ENCODE data around the gene PLCB2.
A peak's percentile ranks its signal among the peaks of the same experiment; 100 is the strongest.

Gene PLCB2

DNA sequence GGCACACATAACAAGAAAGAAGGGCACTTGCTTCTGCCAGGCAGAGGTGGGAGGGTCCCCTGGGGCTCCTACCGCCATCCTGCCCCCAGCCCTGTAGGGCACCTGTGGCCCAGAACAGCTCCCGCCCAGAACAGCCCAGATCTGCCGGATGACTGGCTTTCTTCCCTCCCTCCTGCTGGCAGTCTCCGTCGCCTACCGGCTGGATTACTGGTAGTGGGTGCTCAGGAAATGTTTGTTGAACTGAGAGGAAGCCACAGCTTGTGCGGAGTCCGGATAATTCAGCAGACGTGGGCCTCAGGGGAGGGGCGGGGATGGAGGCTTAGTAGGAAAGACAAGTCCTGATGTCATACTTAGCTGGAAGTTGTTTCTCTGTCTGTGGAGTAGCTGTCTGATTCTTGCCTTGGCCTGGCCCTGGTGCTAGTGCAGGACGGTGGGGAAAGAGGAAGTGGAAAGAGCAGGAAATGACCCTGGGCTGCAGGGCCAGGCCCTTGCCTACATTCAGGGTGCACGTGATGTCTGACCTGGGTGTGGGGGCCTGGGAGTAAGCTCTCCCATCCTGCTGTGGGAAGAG is 26.3 kb upstream of the PLCB2 start:
- Histone ChIP-seq H3K27ac (ENCODE audit: insufficient read depth, low read depth, low read length, poor library complexity, severe bottlenecking) (no peak overlapping the region), H3K36me3 (ENCODE audit: control insufficient read depth, insufficient read depth, low read length) (no peaks in the 10 kb centered on the region), H3K4me1 (ENCODE audit: control insufficient read depth, insufficient read depth, low read length) (peaks cover 7% of the 10 kb centered on the region), H3K4me3 (ENCODE audit: insufficient read depth, low read depth, low read length) (no peak overlapping the region), H3K9me3 (ENCODE audit: control insufficient read depth, low read length) (no peaks in the 10 kb centered on the region), H3K27me3 (ENCODE audit: control insufficient read depth, insufficient read depth, low read length, poor library complexity, severe bottlenecking) (no peaks in the 10 kb centered on the region)
- 68 to 70% methylated on average over 12 of the region's 12 CpGs for whole genome bisulfite sequencing, 2 experiments

DNA sequence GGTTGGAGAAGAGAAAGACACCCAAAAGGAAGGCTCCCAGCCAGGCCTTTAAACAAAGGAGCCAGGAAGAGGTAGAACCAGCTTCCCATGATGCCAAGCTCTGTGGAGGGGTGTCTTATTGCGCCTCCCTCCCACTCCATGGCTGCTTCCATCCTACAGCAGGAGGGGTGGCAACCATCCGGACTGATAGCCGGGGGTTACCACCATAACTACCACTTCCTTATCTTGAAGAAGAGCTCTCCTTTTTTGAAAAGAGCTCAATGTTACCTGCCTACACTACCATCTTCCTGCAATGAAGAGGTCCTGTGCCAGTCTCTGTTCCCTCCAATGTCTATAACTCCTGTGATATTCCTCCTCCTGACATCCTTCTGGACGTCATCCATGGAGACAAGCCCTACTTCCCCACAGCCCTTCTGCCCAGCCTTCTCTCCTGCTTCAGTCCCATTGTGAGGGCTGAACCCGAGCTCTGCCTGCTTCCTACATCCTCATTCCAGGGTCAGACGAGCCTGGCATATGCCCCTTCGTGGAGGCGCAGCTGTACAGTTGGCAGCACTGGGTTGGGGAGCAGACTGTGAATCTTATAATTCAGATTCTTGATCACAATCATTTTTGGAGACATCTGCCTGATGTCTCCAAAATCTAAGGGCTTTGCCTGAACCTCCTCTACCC is 24.5 kb upstream of the PLCB2 start:
- Histone ChIP-seq H3K9me3 (ENCODE audit: control insufficient read depth, low read length) (no peaks in the 10 kb centered on the region), H3K4me3 (ENCODE audit: insufficient read depth, low read depth, low read length) (no peak overlapping the region), H3K36me3 (ENCODE audit: control insufficient read depth, insufficient read depth, low read length) (no peaks in the 10 kb centered on the region), H3K27ac (ENCODE audit: insufficient read depth, low read depth, low read length, poor library complexity, severe bottlenecking) (no peak overlapping the region), H3K4me1 (ENCODE audit: control insufficient read depth, insufficient read depth, low read length) (peaks cover 24% of the 10 kb centered on the region), H3K27me3 (ENCODE audit: control insufficient read depth, insufficient read depth, low read length, poor library complexity, severe bottlenecking) (no peaks in the 10 kb centered on the region)
- 80 to 85% methylated on average over 8 of the region's 8 CpGs for WGBS, 2 experiments

DNA sequence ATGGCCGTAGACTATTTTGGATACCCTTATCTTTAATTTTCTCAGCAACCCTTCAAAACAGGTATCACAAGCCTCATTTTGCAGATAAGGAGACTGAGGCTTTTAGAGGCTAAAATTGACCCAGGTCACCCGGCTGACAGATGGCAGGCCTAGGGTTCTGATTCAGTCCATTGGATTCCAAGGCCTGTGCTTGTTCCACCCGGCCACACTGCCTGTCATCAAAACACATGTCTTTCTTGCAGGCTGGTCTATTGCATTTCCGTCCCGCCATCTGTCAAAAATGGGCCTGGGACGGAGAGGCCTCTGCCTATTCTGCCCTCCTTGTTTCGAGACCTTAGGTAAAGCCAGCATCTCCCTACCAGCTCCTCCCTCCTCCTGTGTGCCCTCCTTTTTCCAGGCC is 23.9 kb upstream of the PLCB2 start:
- H3K9me3 ChIP-seq (ENCODE audit: control insufficient read depth, low read length) = no peaks in the 10 kb centered on the region
- H3K27ac ChIP-seq (ENCODE audit: insufficient read depth, low read depth, low read length, poor library complexity, severe bottlenecking) = no peak overlapping the region
- H3K4me3 ChIP-seq (ENCODE audit: insufficient read depth, low read depth, low read length) = no peak overlapping the region
- no peaks in the 10 kb centered on the region for H3K36me3 ChIP-seq (ENCODE audit: control insufficient read depth, insufficient read depth, low read length)
- H3K27me3 ChIP-seq (ENCODE audit: control insufficient read depth, insufficient read depth, low read length, poor library complexity, severe bottlenecking) = no peaks in the 10 kb centered on the region
- WGBS, 2 experiments = 91 to 93% methylated on average over 7 of the region's 7 CpGs
- peaks cover 30% of the 10 kb centered on the region for H3K4me1 ChIP-seq (ENCODE audit: control insufficient read depth, insufficient read depth, low read length)

DNA sequence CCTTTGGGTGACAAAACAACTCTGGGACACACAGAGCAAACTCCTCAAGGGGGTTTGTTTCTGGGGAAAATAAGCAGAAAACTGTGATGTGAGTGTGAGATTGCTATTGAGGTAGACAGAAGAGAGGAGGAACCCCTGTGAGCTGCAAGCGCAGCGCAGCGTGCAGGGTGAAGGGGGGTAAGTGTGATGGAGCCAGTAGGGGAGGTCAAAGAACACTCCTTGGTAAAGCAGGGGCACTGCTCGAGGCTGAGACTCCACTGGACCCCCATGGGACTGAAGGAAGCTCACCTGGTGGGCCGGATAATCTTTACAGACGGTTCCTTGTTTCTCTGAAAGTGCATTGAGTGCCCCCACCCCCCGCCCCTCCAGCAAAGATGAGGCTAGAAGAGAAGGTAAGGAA is 23.3 kb upstream of the PLCB2 start:
- WGBS, 2 experiments = 88 to 92% methylated on average over 6 to 7 of the region's 7 CpGs
- Histone ChIP-seq H3K9me3 (ENCODE audit: control insufficient read depth, low read length) (no peaks in the 10 kb centered on the region), H3K27ac (ENCODE audit: insufficient read depth, low read depth, low read length, poor library complexity, severe bottlenecking) (no peak overlapping the region), H3K4me3 (ENCODE audit: insufficient read depth, low read depth, low read length) (no peak overlapping the region), H3K27me3 (ENCODE audit: control insufficient read depth, insufficient read depth, low read length, poor library complexity, severe bottlenecking) (no peaks in the 10 kb centered on the region), H3K36me3 (ENCODE audit: control insufficient read depth, insufficient read depth, low read length) (no peaks in the 10 kb centered on the region), H3K4me1 (ENCODE audit: control insufficient read depth, insufficient read depth, low read length) (peaks cover 35% of the 10 kb centered on the region)

DNA sequence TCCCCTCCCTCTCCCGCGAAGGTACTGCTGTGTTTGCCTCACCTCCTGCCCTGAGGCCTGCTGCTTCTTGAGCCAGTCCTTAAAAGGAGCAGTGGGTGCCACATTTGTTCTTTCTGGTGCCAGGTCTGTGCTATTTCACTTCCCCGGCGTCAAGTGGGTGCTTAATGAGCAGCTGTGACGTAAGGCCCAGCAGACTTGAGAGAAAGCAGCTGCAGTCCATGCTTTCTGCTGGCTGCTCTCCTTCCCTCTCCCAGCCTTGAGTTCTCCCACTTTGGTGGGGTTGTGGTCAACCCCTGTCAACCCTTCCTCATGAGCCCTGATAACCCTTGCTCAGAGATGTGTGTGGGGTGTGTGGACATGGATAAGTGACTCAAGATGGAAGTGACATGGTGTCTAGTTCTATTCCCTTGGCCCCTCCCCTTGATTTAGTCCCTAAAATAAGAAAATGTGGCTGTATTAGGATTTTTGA is 22.7 kb upstream of the PLCB2 start:
- Histone ChIP-seq H3K9me3 (ENCODE audit: control insufficient read depth, low read length) (no peaks in the 10 kb centered on the region), H3K27me3 (ENCODE audit: control insufficient read depth, insufficient read depth, low read length, poor library complexity, severe bottlenecking) (peaks cover 5% of the 10 kb centered on the region), H3K4me1 (ENCODE audit: control insufficient read depth, insufficient read depth, low read length) (peaks cover 40% of the 10 kb centered on the region), H3K27ac (ENCODE audit: insufficient read depth, low read depth, low read length, poor library complexity, severe bottlenecking) (no peak overlapping the region), H3K36me3 (ENCODE audit: control insufficient read depth, insufficient read depth, low read length) (no peaks in the 10 kb centered on the region), H3K4me3 (ENCODE audit: insufficient read depth, low read depth, low read length) (no peak overlapping the region)
- WGBS, 2 experiments = 86 to 87% methylated on average over 5 of the region's 5 CpGs

- H3K27ac ChIP-seq (ENCODE audit: insufficient read depth, low read depth, low read length, poor library complexity, severe bottlenecking) = no peak overlapping the region
- H3K36me3 ChIP-seq (ENCODE audit: control insufficient read depth, insufficient read depth, low read length) = no peaks in the 10 kb centered on the region
- H3K9me3 ChIP-seq (ENCODE audit: control insufficient read depth, low read length) = no peaks in the 10 kb centered on the region
- peaks cover 44% of the 10 kb centered on the region for H3K4me1 ChIP-seq (ENCODE audit: control insufficient read depth, insufficient read depth, low read length)
- 91 to 92% methylated on average over 7 of the region's 7 CpGs for WGBS, 2 experiments
- H3K4me3 ChIP-seq (ENCODE audit: insufficient read depth, low read depth, low read length) = no peak overlapping the region
- peaks cover 11% of the 10 kb centered on the region for H3K27me3 ChIP-seq (ENCODE audit: control insufficient read depth, insufficient read depth, low read length, poor library complexity, severe bottlenecking)
These were observed 22.1 kb upstream of the PLCB2 start for GRCh38 chr15:40329804-40330203.

DNA sequence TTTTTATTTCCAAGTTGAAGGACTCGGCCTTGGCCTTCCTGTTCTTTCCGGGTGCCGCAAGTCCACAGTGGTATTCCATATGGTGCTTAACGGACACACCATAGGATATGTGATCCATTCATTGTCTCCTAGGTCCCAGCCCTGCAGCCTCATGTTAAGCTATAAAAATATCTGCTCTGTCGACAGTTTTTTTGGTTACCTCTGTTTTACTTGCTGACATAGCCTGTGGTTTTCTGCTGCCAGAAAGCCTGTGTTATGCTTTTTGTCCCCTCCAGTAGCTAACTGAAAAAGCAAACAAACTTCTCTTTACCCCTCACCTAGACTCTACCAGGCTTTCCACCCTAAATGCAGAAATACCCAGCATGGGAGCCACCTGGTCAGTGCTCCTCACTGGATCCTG is 21.0 kb upstream of the PLCB2 start:
- H3K27ac ChIP-seq (ENCODE audit: insufficient read depth, low read depth, low read length, poor library complexity, severe bottlenecking) = no peak overlapping the region
- peaks cover 17% of the 10 kb centered on the region for H3K27me3 ChIP-seq (ENCODE audit: control insufficient read depth, insufficient read depth, low read length, poor library complexity, severe bottlenecking)
- no peak overlapping the region for H3K4me3 ChIP-seq (ENCODE audit: insufficient read depth, low read depth, low read length)
- H3K36me3 ChIP-seq (ENCODE audit: control insufficient read depth, insufficient read depth, low read length) = no peaks in the 10 kb centered on the region
- 86 to 89% methylated on average over 5 of the region's 5 CpGs for WGBS, 2 experiments
- no peaks in the 10 kb centered on the region for H3K9me3 ChIP-seq (ENCODE audit: control insufficient read depth, low read length)
- peaks cover 41% of the 10 kb centered on the region for H3K4me1 ChIP-seq (ENCODE audit: control insufficient read depth, insufficient read depth, low read length)

DNA sequence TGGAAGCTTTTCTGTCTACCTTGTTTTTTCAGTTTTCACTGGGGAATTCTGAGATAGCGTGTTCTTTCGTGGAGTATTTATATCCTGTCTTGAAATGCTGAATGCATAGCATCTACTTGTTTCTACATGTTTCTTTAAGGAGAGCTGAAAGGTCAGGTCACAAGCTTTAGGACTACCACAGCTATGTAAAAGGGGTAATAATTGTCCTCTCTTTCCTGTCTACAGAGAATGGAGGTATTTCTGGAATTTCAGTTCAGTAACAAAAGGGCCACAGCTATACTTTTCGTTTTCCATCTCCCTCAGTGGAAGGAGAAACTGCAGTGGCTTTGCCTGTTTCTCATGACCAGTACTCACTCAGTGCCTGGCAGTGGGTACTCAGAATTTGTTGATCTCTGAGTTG is 20.4 kb upstream of the PLCB2 start:
- H3K36me3 ChIP-seq (ENCODE audit: control insufficient read depth, insufficient read depth, low read length) = no peaks in the 10 kb centered on the region
- 59 to 60% methylated on average over 3 of the region's 3 CpGs for WGBS, 2 experiments
- no peak overlapping the region for H3K27ac ChIP-seq (ENCODE audit: insufficient read depth, low read depth, low read length, poor library complexity, severe bottlenecking)
- peaks cover 17% of the 10 kb centered on the region for H3K27me3 ChIP-seq (ENCODE audit: control insufficient read depth, insufficient read depth, low read length, poor library complexity, severe bottlenecking)
- H3K4me1 ChIP-seq (ENCODE audit: control insufficient read depth, insufficient read depth, low read length) = peaks cover 40% of the 10 kb centered on the region
- H3K9me3 ChIP-seq (ENCODE audit: control insufficient read depth, low read length) = no peaks in the 10 kb centered on the region
- H3K4me3 ChIP-seq (ENCODE audit: insufficient read depth, low read depth, low read length) = no peak overlapping the region

DNA sequence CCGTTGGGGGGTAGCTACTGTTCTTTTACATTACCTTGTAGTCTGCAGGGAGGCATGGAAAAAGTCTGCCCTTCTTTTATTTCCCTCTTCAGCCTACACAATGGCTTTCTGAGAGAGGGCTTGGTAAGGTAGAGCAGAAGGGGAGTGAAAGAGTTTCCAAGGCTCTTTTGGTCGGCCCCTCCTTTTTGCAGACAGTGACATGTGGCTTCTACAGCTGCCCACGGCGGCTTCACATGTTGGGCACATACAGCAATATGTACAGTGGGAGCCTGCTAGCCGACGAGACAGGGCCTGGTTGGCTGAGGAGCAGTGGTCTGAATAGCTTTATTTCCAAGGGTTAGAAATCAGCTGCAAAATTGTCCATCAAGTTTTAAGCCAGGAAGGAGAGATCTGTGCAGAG is 19.7 kb upstream of the PLCB2 start:
- Histone ChIP-seq H3K36me3 (ENCODE audit: control insufficient read depth, insufficient read depth, low read length) (no peaks in the 10 kb centered on the region), H3K4me1 (ENCODE audit: control insufficient read depth, insufficient read depth, low read length) (peaks cover 46% of the 10 kb centered on the region), H3K27ac (ENCODE audit: insufficient read depth, low read depth, low read length, poor library complexity, severe bottlenecking) (peak overlapping the region; percentile 32), H3K4me3 (ENCODE audit: insufficient read depth, low read depth, low read length) (no peak overlapping the region), H3K27me3 (ENCODE audit: control insufficient read depth, insufficient read depth, low read length, poor library complexity, severe bottlenecking) (peaks cover 24% of the 10 kb centered on the region), H3K9me3 (ENCODE audit: control insufficient read depth, low read length) (no peaks in the 10 kb centered on the region)
- WGBS, 2 experiments = 6 to 9% methylated on average over 6 of the region's 6 CpGs

DNA sequence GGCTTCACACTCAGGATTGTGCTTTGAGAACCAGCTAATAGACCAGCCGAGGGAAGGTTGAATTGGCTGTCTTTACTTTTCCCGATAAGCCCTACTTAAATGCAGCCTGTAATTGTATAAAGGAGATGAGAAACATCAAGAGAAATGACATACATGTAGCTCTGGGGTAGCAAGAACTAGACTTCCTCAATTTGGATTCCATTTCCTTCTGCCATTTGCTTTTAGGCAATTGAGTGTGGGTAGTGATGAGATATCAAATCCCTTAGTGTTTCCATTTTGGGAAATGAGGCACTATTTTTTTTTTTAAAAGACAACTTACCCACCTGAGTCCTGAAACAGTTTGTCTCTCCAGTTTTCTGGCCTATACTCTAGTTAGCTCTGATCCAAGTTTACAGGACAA is 18.0 kb upstream of the PLCB2 start:
- peaks cover 47% of the 10 kb centered on the region for H3K4me1 ChIP-seq (ENCODE audit: control insufficient read depth, insufficient read depth, low read length)

More for the DNA sequence above, 18.0 kb upstream of the PLCB2 start:
- H3K9me3 ChIP-seq (ENCODE audit: control insufficient read depth, low read length) = no peaks in the 10 kb centered on the region
- 87 to 88% methylated on average over 2 of the region's 2 CpGs for WGBS, 2 experiments
- H3K27ac ChIP-seq (ENCODE audit: insufficient read depth, low read depth, low read length, poor library complexity, severe bottlenecking) = no peak overlapping the region
- H3K36me3 ChIP-seq (ENCODE audit: control insufficient read depth, insufficient read depth, low read length) = no peaks in the 10 kb centered on the region
- H3K27me3 ChIP-seq (ENCODE audit: control insufficient read depth, insufficient read depth, low read length, poor library complexity, severe bottlenecking) = peaks cover 33% of the 10 kb centered on the region
- no peak overlapping the region for H3K4me3 ChIP-seq (ENCODE audit: insufficient read depth, low read depth, low read length)
